ENCODE data around the gene RPS6KA5. TPM values are rescaled to one million over a fixed set of nuclear protein-coding genes. Genes with fewer than 3 reads are reported as not detected.
"Not testable (repeated sequence)": the region's sequence is repeated elsewhere in the genome, so short reads cannot be mapped to it uniquely, and the experiment has no call there.

Gene RPS6KA5
- total RNA-seq, 1 donor from 2014 or later = 3.3 TPM

GRCh38 chr14:90836692-90837063 lies 223.8 kb downstream of the RPS6KA5 start:
- no peak for DNase-seq (ENCODE audit: low read depth)

GRCh38 chr14:90831821-90832220 lies 228.6 kb downstream of the RPS6KA5 start:
- no peak for DNase-seq (ENCODE audit: low read depth)

- DNase-seq (ENCODE audit: low read depth) = no peak
These were observed 229.3 kb downstream of the RPS6KA5 start for GRCh38 chr14:90830931-90831701.

GRCh38 chr14:90829677-90830076 lies 230.8 kb downstream of the RPS6KA5 start:
- no peak for DNase-seq (ENCODE audit: low read depth)

- DNase-seq (ENCODE audit: low read depth) = no peak
These were observed 231.6 kb downstream of the RPS6KA5 start for GRCh38 chr14:90828642-90829487.

- peak; percentile 71 for DNase-seq (ENCODE audit: low read depth)
These were observed 232.4 kb downstream of the RPS6KA5 start for GRCh38 chr14:90827919-90828610.

GRCh38 chr14:90823542-90823941 lies 236.9 kb downstream of the RPS6KA5 start:
- DNase-seq (ENCODE audit: low read depth) = not testable (repeated sequence)

- DNase-seq (ENCODE audit: low read depth) = peak; percentile 42
These were observed 239.5 kb downstream of the RPS6KA5 start for GRCh38 chr14:90820958-90821357.

- DNase-seq (ENCODE audit: low read depth) = no peak
These were observed 240.6 kb downstream of the RPS6KA5 start for GRCh38 chr14:90819734-90820393.

GRCh38 chr14:90818715-90819114 lies 241.7 kb downstream of the RPS6KA5 start:
- no peak for DNase-seq (ENCODE audit: low read depth)

GRCh38 chr14:90816681-90817436 lies 243.6 kb downstream of the RPS6KA5 start:
- no peak for DNase-seq (ENCODE audit: low read depth)

- DNase-seq (ENCODE audit: low read depth) = no peak
These were observed 244.4 kb downstream of the RPS6KA5 start, which contains the start of gene TTC7B for GRCh38 chr14:90815822-90816662. TTC7B (minus strand) TSS chr14:90816430; CDS start chr14:90816295, 135 bp downstream.

- no peak for DNase-seq (ENCODE audit: low read depth)
These were observed 244.9 kb downstream of the RPS6KA5 start for GRCh38 chr14:90815572-90815821.

GRCh38 chr14:90814806-90815571 lies 245.5 kb downstream of the RPS6KA5 start:
- no peak for DNase-seq (ENCODE audit: low read depth)

- DNase-seq (ENCODE audit: low read depth) = no peak
These were observed 247.0 kb downstream of the RPS6KA5 start for GRCh38 chr14:90813442-90813841.

GRCh38 chr14:90812109-90812508 lies 248.3 kb downstream of the RPS6KA5 start:
- no peak for DNase-seq (ENCODE audit: low read depth)

GRCh38 chr14:90811641-90812040 lies 248.8 kb downstream of the RPS6KA5 start:
- DNase-seq (ENCODE audit: low read depth) = no peak

GRCh38 chr14:90810806-90811205 lies 249.6 kb downstream of the RPS6KA5 start:
- DNase-seq (ENCODE audit: low read depth) = no peak

- DNase-seq (ENCODE audit: low read depth) = peak; percentile 64
These were observed 250.7 kb downstream of the RPS6KA5 start for GRCh38 chr14:90809530-90810312.
